SU-DHL-6 (cell line): Measurements from ENCODE around the gene CORT.

Experiments
- H2AFZ ChIP-seq: fragments of 200-600 bp; sonication (generic); 2 replicates; pipeline ENCODE4 v1.6.1; 2014; ENCODE audit warnings: low read depth, mild to moderate bottlenecking, moderate library complexity, mixed read lengths, antibody characterized with exemption, low read length; ENCODE audit not compliant: severe bottlenecking
- H3F3A ChIP-seq: fragments of 200-600 bp; shearing (Covaris generic); 2 replicates; pipeline ENCODE4 v1.6.0; 2016; ENCODE audit warnings: antibody characterized with exemption, mild to moderate bottlenecking; ENCODE audit not compliant: insufficient read depth
- H3K27ac ChIP-seq: fragments of 200-600 bp; sonication (generic); 2 replicates; pipeline ENCODE4 v1.5.1; 2016; ENCODE audit warnings: low read depth, mild to moderate bottlenecking, low read length, moderate library complexity, mixed read lengths
- H3K27me3 ChIP-seq: fragments of 200-600 bp; sonication (generic), shearing (Covaris generic); 2 replicates; pipeline ENCODE4 v1.6.0; 2014; ENCODE audit warnings: mild to moderate bottlenecking, low read length
- H3K36me3 ChIP-seq: fragments of 200-600 bp; sonication (generic); 2 replicates; pipeline ENCODE4 v1.6.1; 2014; ENCODE audit warnings: mild to moderate bottlenecking, low read length, mixed read lengths
- H3K4me2 ChIP-seq: fragments of 300-600, 200-600 bp; shearing (Covaris generic), sonication (generic); 2 replicates; pipeline ENCODE4 v1.6.0; 2014; ENCODE audit warnings: low read length, low read depth, mild to moderate bottlenecking; ENCODE audit not compliant: poor library complexity, severe bottlenecking
- H3K4me3 ChIP-seq: fragments of 200-600 bp; sonication (generic); 2 replicates; pipeline ENCODE4 v1.5.1; 2014; ENCODE audit warnings: antibody characterized with exemption, low read length, mild to moderate bottlenecking, mixed read lengths; ENCODE audit not compliant: insufficient read depth, poor library complexity, severe bottlenecking
- H3K79me2 ChIP-seq: fragments of 200-600 bp; sonication (generic); 2 replicates; pipeline ENCODE4 v1.6.1; 2014; ENCODE audit warnings: mild to moderate bottlenecking, low read length, moderate library complexity; ENCODE audit not compliant: insufficient read depth
- H3K9ac ChIP-seq: fragments of 200-600 bp; sonication (generic); 2 replicates; pipeline ENCODE4 v1.7.0; 2014; ENCODE audit warnings: mild to moderate bottlenecking, low read length
- H3K9me2 ChIP-seq: fragments of 200-600 bp; sonication (generic); replicated peaks from 2 replicates; pipeline ENCODE4 v1.6.1; 2014; ENCODE audit warnings: low read length; ENCODE audit not compliant: insufficient read depth
- H3K9me3 ChIP-seq: fragments of 200-600 bp; sonication (generic); 2 replicates; pipeline ENCODE4 v1.6.1; 2014; ENCODE audit warnings: low read length, mixed read lengths; ENCODE audit not compliant: insufficient read depth
- H4K20me1 ChIP-seq: fragments of 200-600 bp; sonication (generic); 2 replicates; pipeline ENCODE4 v1.6.1; 2014; ENCODE audit warnings: low read depth, mild to moderate bottlenecking, antibody characterized with exemption, low read length, moderate library complexity, mixed read lengths
- CTCF ChIP-seq: fragments of 200-600 bp; sonication (generic); IDR thresholded peaks from one replicate; pipeline ENCODE4 v1.5.1; 2017; ENCODE audit warnings: antibody characterized with exemption, mild to moderate bottlenecking, low read length, moderate library complexity; ENCODE audit not compliant: insufficient read depth, poor library complexity, severe bottlenecking
- EZH2phosphoT487 ChIP-seq: fragments of 200-600 bp; sonication (generic), shearing (Covaris generic); conservative IDR thresholded peaks from 2 replicates; pipeline ENCODE4 v1.6.1; 2018; ENCODE audit warnings: mild to moderate bottlenecking, antibody characterized with exemption, low read length, moderate library complexity, mixed read lengths

The CORT gene

GRCh38 chr1:10494418-10494753 is 44.6 kb downstream of the CORT start:
- Histone ChIP-seq H3K9ac (no peak overlapping the region), H4K20me1 (no peaks in the 10 kb centered on the region), H3K4me2 (no peak overlapping the region), H2AFZ (no peak overlapping the region), H3K27me3 (no peaks in the 10 kb centered on the region), H3K79me2 (peaks cover 70% of the 10 kb centered on the region), H3K9me2 (no peaks in the 10 kb centered on the region), H3K4me3 (no peak overlapping the region), H3K9me3 (no peaks in the 10 kb centered on the region), H3K27ac (no peak overlapping the region), H3F3A (no peaks in the 10 kb centered on the region), H3K36me3 (no peaks in the 10 kb centered on the region)
- TF ChIP-seq CTCF (no peak), EZH2phosphoT487 (no peak)

GRCh38 chr1:10494754-10495474 is 45.1 kb downstream of the CORT start:
- Histone ChIP-seq H3K27me3 (no peaks in the 10 kb centered on the region), H4K20me1 (no peaks in the 10 kb centered on the region), H3K4me2 (peak overlapping the region; percentile 56), H3K79me2 (peaks cover 65% of the 10 kb centered on the region), H3K9me3 (no peaks in the 10 kb centered on the region), H2AFZ (no peak overlapping the region), H3K9me2 (no peaks in the 10 kb centered on the region), H3K27ac (peak overlapping the region; percentile 27), H3K9ac (peak overlapping the region; percentile 35; the same call in 1 of the 2 replicates), H3F3A (no peaks in the 10 kb centered on the region), H3K4me3 (no peak overlapping the region), H3K36me3 (no peaks in the 10 kb centered on the region)
- TF ChIP-seq EZH2phosphoT487 (no peak), CTCF (peak; percentile 95)

- Histone ChIP-seq H3K4me3 (no peak overlapping the region), H3K27me3 (no peaks in the 10 kb centered on the region), H3K9me2 (no peaks in the 10 kb centered on the region), H4K20me1 (no peaks in the 10 kb centered on the region), H3F3A (no peaks in the 10 kb centered on the region), H2AFZ (no peak overlapping the region), H3K4me2 (peak overlapping the region; percentile 56), H3K79me2 (peaks cover 61% of the 10 kb centered on the region), H3K9ac (peak overlapping the region; percentile 35; the same call in 1 of the 2 replicates), H3K36me3 (no peaks in the 10 kb centered on the region), H3K27ac (no peak overlapping the region), H3K9me3 (no peaks in the 10 kb centered on the region)
- TF ChIP-seq EZH2phosphoT487 (no peak), CTCF (no peak)
Observed at GRCh38 chr1:10495475-10495817, 45.6 kb downstream of the CORT start.
